Epithelial cell of esophagus (primary cell): Measurements from ENCODE around the gene CHDH.

Experiments used
- DNase-seq: peaks from one replicate; pipeline ENCODE4 v3.0.0; 2010; ENCODE audit warnings: low read depth
- H3K4me3 ChIP-seq: 2 replicates; pipeline ENCODE4 v1.5.1; 2011; ENCODE audit warnings: mild to moderate bottlenecking, low read length, control low read depth
- CTCF ChIP-seq: IDR thresholded peaks from 2 replicates; pipeline ENCODE4 v1.5.1; 2011; ENCODE audit warnings: low read depth, mild to moderate bottlenecking, low read length, control low read depth, inconsistent platforms; ENCODE audit not compliant: insufficient read depth; ENCODE audit errors: missing control alignments

Gene CHDH

GRCh38 chr3:53819163-53819868 is 26.9 kb downstream of the CHDH start:
- DNase-seq: no peak
- no peak overlapping the region for H3K4me3 ChIP-seq
- no peak for TF ChIP-seq CTCF

- TF ChIP-seq CTCF: no peak
- no peak for DNase-seq
- no peak overlapping the region for H3K4me3 ChIP-seq
Measured at GRCh38 chr3:53818221-53819162, 27.7 kb downstream of the CHDH start.

GRCh38 chr3:53817809-53818208 is 28.4 kb downstream of the CHDH start:
- no peak for TF ChIP-seq CTCF
- no peak overlapping the region for H3K4me3 ChIP-seq
- no peak for DNase-seq

- no peak for TF ChIP-seq CTCF
- no peak overlapping the region for H3K4me3 ChIP-seq
- no peak for DNase-seq
Measured at GRCh38 chr3:53817211-53817610, 29.0 kb downstream of the CHDH start.

DNA sequence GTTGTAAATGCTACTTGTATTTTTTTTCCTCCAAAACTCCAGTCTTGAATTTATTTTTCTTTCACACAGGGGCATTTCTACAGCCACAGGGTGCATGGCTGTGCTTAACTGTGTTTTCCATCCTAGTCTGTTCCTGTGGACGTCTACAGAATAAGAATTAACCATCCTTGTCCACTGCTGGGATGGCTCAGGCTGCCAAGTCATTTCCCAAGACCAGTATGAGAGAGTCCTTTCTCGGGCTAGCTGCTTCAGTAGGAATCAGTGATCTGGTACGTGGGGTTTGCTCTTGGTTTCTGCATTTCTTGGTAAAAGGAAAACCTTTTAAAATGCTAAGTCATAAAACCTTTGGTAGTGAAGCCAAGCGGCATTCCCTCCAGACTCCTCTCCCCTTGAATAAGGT is 29.8 kb downstream of the CHDH start:
- DNase-seq: no peak
- no peak for TF ChIP-seq CTCF

GRCh38 chr3:53815651-53816050 is 30.6 kb downstream of the CHDH start:
- no peak for DNase-seq
- no peak overlapping the region for H3K4me3 ChIP-seq
- no peak for TF ChIP-seq CTCF

More for the DNA sequence above, 29.8 kb downstream of the CHDH start:
- H3K4me3 ChIP-seq: no peak overlapping the region
